Astrocyte of the spinal cord (primary cell): Measurements from ENCODE around the gene IQCN.

ENCODE experiments used
- DNase-seq: peaks from one replicate; pipeline ENCODE4 v3.0.0; 2011; ENCODE audit warnings: low read depth, low spot score
- H3K4me3 ChIP-seq: 2 replicates; pipeline ENCODE4 v1.5.1; 2011; ENCODE audit warnings: low read depth, mild to moderate bottlenecking, low read length, moderate library complexity
- CTCF ChIP-seq: IDR thresholded peaks from 2 replicates; pipeline ENCODE4 v1.5.1; 2012; ENCODE audit warnings: low read depth, mild to moderate bottlenecking, low read length, inconsistent platforms
- in situ Hi-C: cut with HindIII; loops from 2 replicates; pipeline ENCODE4 v1.10.0; 2017; ENCODE audit warnings: low sequenced_read_pairs

Gene IQCN

GRCh38 chr19:18233224-18233825, 40.9 kb downstream of the IQCN start:
- in situ Hi-C loops = no loop called here
- no peak for TF ChIP-seq CTCF
- DNase-seq = no peak
- no peak overlapping the region for H3K4me3 ChIP-seq

GRCh38 chr19:18232540-18233223, 41.6 kb downstream of the IQCN start:
- no peak for DNase-seq
- in situ Hi-C loops = no loop called here
- TF ChIP-seq CTCF = no peak
- no peak overlapping the region for H3K4me3 ChIP-seq

- no peak for TF ChIP-seq CTCF
- in situ Hi-C loops = no loop called here
- no peak for DNase-seq
- H3K4me3 ChIP-seq = no peak overlapping the region
Observed at GRCh38 chr19:18231775-18232174, 42.5 kb downstream of the IQCN start.

GRCh38 chr19:18230941-18231734, 43.1 kb downstream of the IQCN start:
- TF ChIP-seq CTCF = no peak
- no peak overlapping the region for H3K4me3 ChIP-seq
- no peak for DNase-seq
- in situ Hi-C loops = no loop called here

- TF ChIP-seq CTCF = no peak
- no peak for DNase-seq
- in situ Hi-C loops = no loop called here
- no peak overlapping the region for H3K4me3 ChIP-seq
Observed at GRCh38 chr19:18229915-18230314, 44.3 kb downstream of the IQCN start.

- H3K4me3 ChIP-seq = no peak overlapping the region
- no peak for DNase-seq
- TF ChIP-seq CTCF = peak; percentile 48
- in situ Hi-C loops = no loop called here
Observed at GRCh38 chr19:18229474-18229873, 44.8 kb downstream of the IQCN start.
